K562 (cell line): Measurements from ENCODE around the gene SPSB1. TPM values are rescaled to one million over a fixed set of nuclear protein-coding genes. Genes with fewer than 3 reads are reported as not detected.

ENCODE experiments used
- CXXC5 ChIP-seq: fragments of 250-450 bp; sonication (Bioruptor Pico); IDR thresholded peaks from 2 replicates; pipeline ENCODE4 v1.8.0; 2022; ENCODE audit warnings: inconsistent platforms, mild to moderate bottlenecking, moderate library complexity
- EGR1 ChIP-seq: fragments of 450-650 bp; conservative IDR thresholded peaks from 2 replicates; pipeline ENCODE4 v1.6.1; 2017; ENCODE audit warnings: mild to moderate bottlenecking
- HNRNPLL ChIP-seq: fragments of 200-400 bp; formaldehyde crosslinking; IDR thresholded peaks from 2 replicates; pipeline ENCODE4 v1.6.1; 2017; ENCODE audit warnings: low read length, low read depth, mild to moderate bottlenecking; ENCODE audit not compliant: poor library complexity, severe bottlenecking
- NRF1 ChIP-seq, 2 experiments: fragments of 450-650 bp; IDR thresholded peaks in 1 of 2; conservative IDR thresholded peaks in 1 of 2; 2 replicates each; pipeline ENCODE4 v1.6.1; 2014; ENCODE audit warnings: mild to moderate bottlenecking in 2 of 2
- POLR2G ChIP-seq: fragments of 200-400 bp; formaldehyde crosslinking; IDR thresholded peaks from 2 replicates; pipeline ENCODE4 v1.6.1; 2017; ENCODE audit warnings: low read depth, mild to moderate bottlenecking, antibody characterized with exemption, low read length, moderate library complexity
- SREBF2 ChIP-seq: sonication (generic); formaldehyde crosslinking; IDR thresholded peaks from 2 replicates; pipeline ENCODE4 v1.4.0; 2020; ENCODE audit warnings: mild to moderate bottlenecking, missing genetic modification reagents
- TEAD4 ChIP-seq, 2 experiments: sonication (generic) in 1 of 2; formaldehyde crosslinking in 1 of 2; IDR thresholded peaks; 2 replicates each; pipeline versions ENCODE4 v1.6.1 to v1.8.0; 2012 to 2022; ENCODE audit warnings: borderline replicate concordance in 1 of 2, inconsistent platforms in 1 of 2, low read length in 1 of 2, mild to moderate bottlenecking in 1 of 2, missing genetic modification reagents in 1 of 2
- ZBTB7A ChIP-seq: IDR thresholded peaks from 2 replicates; pipeline ENCODE4 v1.6.1; 2011; ENCODE audit warnings: low read depth, mild to moderate bottlenecking, low read length, moderate library complexity, borderline replicate concordance; ENCODE audit not compliant: control insufficient read depth
- ZKSCAN1 ChIP-seq: fragments of 150-350 bp; IDR thresholded peaks from 2 replicates; pipeline ENCODE4 v1.6.1; 2016; ENCODE audit warnings: low read depth, low read length
- ZNF384 ChIP-seq: IDR thresholded peaks from 2 replicates; pipeline ENCODE4 v1.6.1; 2012; ENCODE audit warnings: low read depth, low read length, improper control_type of control experiment
- ZNF695 ChIP-seq: fragments of 450-650 bp; formaldehyde crosslinking; IDR thresholded peaks from 2 replicates; pipeline ENCODE4 v1.4.0; 2020; ENCODE audit warnings: mild to moderate bottlenecking, moderate library complexity
- ZZZ3 ChIP-seq: fragments of 450-650 bp; IDR thresholded peaks from 2 replicates; pipeline ENCODE4 v1.6.1; 2016; ENCODE audit warnings: antibody characterized with exemption, mild to moderate bottlenecking, moderate library complexity
- polyA plus RNA-seq, 8 experiments: library from polyadenylated mRNA; depleted of rRNA in 4 of 8; stranded (reverse) in 5 of 8; unstranded in 3 of 8; fragments of >200 nt; fragmentation: Nextera tagmentation in 2 of 8; fragmentation: Illumina TruSeq in 1 of 8; extraction: Ambion mirVana in 2 of 8; extraction: Trizol in 1 of 8; gene quantifications; 2 replicates each; pipeline versions ENCODE4 v1.2.1 to v1.2.3, GENCODE V29; 2011 to 2014; ENCODE audit warnings: inconsistent platforms in 1 of 8, missing spikeins in 1 of 8
- total RNA-seq, 7 experiments: library from RNA; depleted of rRNA in 6 of 7; stranded (reverse); fragments of >200 nt in 6 of 7; fragmentation: Illumina TruSeq in 2 of 7; extraction: Trizol in 2 of 7; gene quantifications; 2 replicates each; pipeline versions ENCODE4 v1.2.1 to v1.2.3, GENCODE V29; 2011 to 2021; ENCODE audit warnings: low replicate concordance in 1 of 7
- TF ChIP-seq, protein P1 (sequence below), 2 experiments: IDR thresholded peaks; 2 replicates each; pipeline ENCODE4 v1.6.1; 2011; ENCODE audit warnings: borderline replicate concordance in 1 of 2, control low read depth in 1 of 2, low read depth in 1 of 2, low read length in 1 of 2, mild to moderate bottlenecking in 1 of 2, mixed read lengths in 1 of 2, moderate library complexity in 1 of 2; ENCODE audit not compliant: insufficient read depth in 1 of 2, insufficient read length in 1 of 2, poor library complexity in 1 of 2, severe bottlenecking in 1 of 2; ENCODE audit errors: extremely low read depth in 1 of 2
- TF ChIP-seq, protein P2 (sequence below), 2 experiments: fragments of 450-650 bp; IDR thresholded peaks; 2 replicates each; pipeline ENCODE4 v1.6.1; 2018; ENCODE audit warnings: mild to moderate bottlenecking in 2 of 2, low read depth in 1 of 2; ENCODE audit not compliant: partially characterized antibody in 2 of 2
- TF ChIP-seq, protein P3 (sequence below), 2 experiments: IDR thresholded peaks; 2 replicates each; pipeline ENCODE4 v1.6.1; 2012; ENCODE audit warnings: improper control_type of control experiment in 2 of 2, low read depth in 2 of 2, low read length in 2 of 2, borderline replicate concordance in 1 of 2

SPSB1 gene
- total and polyA plus RNA-seq, 9 of the 15 experiments (the other 6 are each of a cell fraction or from before 2014, with no cell fraction given) = 0.06 to 0.35 (median 0.14) TPM; not detected in 6

DNA sequence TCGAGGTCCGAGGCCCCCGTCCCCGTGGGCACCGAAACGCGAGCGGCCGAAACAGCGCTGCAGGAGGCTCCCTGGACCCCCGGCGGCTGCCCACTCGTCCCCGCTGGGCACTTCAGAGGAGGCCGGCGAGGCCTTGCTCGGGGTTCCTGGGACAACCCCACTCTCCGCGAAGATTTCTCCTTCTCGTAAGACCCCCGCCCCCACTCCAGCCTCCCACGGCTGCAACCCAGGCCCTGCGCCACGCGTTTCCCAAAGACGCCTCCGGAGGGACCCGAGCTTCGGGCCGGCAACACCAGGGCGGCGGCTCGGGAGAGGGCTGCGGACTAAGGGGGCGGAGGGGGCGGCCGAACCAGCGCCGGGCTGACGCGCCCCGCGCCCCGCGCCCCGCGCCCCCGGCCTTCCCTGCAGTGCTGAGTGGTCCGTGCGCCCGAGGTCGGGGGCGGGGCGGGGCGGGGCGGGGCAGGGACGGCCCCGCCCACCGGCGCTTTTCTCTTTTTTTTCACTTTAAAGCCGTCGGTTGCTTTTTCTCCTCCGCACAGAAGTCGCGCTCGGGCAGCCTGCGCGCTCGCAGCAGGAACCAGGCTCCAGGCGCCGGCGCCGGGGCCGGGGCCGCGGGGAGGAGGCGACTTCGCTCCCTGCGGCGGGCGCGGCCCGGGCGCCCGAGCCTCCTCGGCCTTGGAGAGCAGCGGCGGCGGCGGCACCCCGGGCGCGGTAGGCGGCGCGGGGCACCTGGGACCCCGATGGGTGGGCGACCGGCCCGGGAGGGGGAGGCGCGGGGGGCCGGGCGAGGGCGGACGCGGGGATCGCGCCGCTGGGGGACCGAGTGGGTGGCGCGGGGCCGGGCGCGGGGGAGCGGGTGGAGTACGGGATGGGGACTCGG lies at the start of gene SPSB1 (continued):
- TF ChIP-seq, protein P1, sequence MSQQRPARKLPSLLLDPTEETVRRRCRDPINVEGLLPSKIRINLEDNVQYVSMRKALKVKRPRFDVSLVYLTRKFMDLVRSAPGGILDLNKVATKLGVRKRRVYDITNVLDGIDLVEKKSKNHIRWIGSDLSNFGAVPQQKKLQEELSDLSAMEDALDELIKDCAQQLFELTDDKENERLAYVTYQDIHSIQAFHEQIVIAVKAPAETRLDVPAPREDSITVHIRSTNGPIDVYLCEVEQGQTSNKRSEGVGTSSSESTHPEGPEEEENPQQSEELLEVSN (IDR thresholded peaks at IDR 0.05; ENCODE audit: borderline replicate concordance in 1 of 2, extremely low read depth in 1 of 2, insufficient read depth in 1 of 2, insufficient read length in 1 of 2, low read depth in 1 of 2, low read length in 1 of 2, poor library complexity in 1 of 2, severe bottlenecking in 1 of 2) = peak in 1 of 2 experiments; percentile 22
- TF ChIP-seq ZKSCAN1 (no peak), CXXC5 (CRISPR knock-in tag) (peak; percentile 26; the same call in 1 of the 2 replicates), NRF1 (conservative IDR thresholded peaks at IDR 0.05 in 1 of 2, IDR thresholded peaks at IDR 0.05 in 1 of 2) (peak in 1 of 2 experiments; percentile 26; a peak in 2 of 4 replicates), EGR1 (peak; percentile 68), ZNF695 (no peak), HNRNPLL (peak; percentile 67), ZZZ3 (no peak), SREBF2 (no peak), ZBTB7A (peak; percentile 35; the same call in 1 of the 2 replicates), ZNF384 (peak; percentile 97), POLR2G (peak; percentile 75), TEAD4 (IDR thresholded peaks at IDR 0.05; ENCODE audit: low read length) (no peak), TEAD4 (CRISPR knock-in tag; IDR thresholded peaks at IDR 0.05; ENCODE audit: borderline replicate concordance) (no peak)
- TF ChIP-seq, protein P2, sequence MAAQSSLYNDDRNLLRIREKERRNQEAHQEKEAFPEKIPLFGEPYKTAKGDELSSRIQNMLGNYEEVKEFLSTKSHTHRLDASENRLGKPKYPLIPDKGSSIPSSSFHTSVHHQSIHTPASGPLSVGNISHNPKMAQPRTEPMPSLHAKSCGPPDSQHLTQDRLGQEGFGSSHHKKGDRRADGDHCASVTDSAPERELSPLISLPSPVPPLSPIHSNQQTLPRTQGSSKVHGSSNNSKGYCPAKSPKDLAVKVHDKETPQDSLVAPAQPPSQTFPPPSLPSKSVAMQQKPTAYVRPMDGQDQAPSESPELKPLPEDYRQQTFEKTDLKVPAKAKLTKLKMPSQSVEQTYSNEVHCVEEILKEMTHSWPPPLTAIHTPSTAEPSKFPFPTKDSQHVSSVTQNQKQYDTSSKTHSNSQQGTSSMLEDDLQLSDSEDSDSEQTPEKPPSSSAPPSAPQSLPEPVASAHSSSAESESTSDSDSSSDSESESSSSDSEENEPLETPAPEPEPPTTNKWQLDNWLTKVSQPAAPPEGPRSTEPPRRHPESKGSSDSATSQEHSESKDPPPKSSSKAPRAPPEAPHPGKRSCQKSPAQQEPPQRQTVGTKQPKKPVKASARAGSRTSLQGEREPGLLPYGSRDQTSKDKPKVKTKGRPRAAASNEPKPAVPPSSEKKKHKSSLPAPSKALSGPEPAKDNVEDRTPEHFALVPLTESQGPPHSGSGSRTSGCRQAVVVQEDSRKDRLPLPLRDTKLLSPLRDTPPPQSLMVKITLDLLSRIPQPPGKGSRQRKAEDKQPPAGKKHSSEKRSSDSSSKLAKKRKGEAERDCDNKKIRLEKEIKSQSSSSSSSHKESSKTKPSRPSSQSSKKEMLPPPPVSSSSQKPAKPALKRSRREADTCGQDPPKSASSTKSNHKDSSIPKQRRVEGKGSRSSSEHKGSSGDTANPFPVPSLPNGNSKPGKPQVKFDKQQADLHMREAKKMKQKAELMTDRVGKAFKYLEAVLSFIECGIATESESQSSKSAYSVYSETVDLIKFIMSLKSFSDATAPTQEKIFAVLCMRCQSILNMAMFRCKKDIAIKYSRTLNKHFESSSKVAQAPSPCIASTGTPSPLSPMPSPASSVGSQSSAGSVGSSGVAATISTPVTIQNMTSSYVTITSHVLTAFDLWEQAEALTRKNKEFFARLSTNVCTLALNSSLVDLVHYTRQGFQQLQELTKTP (IDR thresholded peaks at IDR 0.05; ENCODE audit: low read depth in 1 of 2, partially characterized antibody in 2 of 2) = no peak
- TF ChIP-seq, protein P3, sequence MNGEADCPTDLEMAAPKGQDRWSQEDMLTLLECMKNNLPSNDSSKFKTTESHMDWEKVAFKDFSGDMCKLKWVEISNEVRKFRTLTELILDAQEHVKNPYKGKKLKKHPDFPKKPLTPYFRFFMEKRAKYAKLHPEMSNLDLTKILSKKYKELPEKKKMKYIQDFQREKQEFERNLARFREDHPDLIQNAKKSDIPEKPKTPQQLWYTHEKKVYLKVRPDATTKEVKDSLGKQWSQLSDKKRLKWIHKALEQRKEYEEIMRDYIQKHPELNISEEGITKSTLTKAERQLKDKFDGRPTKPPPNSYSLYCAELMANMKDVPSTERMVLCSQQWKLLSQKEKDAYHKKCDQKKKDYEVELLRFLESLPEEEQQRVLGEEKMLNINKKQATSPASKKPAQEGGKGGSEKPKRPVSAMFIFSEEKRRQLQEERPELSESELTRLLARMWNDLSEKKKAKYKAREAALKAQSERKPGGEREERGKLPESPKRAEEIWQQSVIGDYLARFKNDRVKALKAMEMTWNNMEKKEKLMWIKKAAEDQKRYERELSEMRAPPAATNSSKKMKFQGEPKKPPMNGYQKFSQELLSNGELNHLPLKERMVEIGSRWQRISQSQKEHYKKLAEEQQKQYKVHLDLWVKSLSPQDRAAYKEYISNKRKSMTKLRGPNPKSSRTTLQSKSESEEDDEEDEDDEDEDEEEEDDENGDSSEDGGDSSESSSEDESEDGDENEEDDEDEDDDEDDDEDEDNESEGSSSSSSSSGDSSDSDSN (IDR thresholded peaks at IDR 0.05; ENCODE audit: borderline replicate concordance in 1 of 2, low read depth in 2 of 2, low read length in 2 of 2) = peak; percentile 88 to 98; a peak in 3 of 4 replicates
